Colonic mucosa (tissue), 4 donors: Measurements from ENCODE around the gene PRKN. TPM values are rescaled to one million over a fixed set of nuclear protein-coding genes. Genes with fewer than 3 reads are reported as not detected.

ENCODE experiments used
- DNase-seq: peaks from one replicate; pipeline ENCODE4 v3.0.0-alpha.2; 2020
- H3K27ac ChIP-seq: fragments of 200-600 bp; one replicate; pipeline ENCODE4 v1.8.0; 2021
- H3K27me3 ChIP-seq: fragments of 200-600 bp; one replicate; pipeline ENCODE4 v1.8.0; 2021
- H3K36me3 ChIP-seq: fragments of 200-600 bp; one replicate; pipeline ENCODE4 v1.8.0; 2021
- H3K4me1 ChIP-seq: fragments of 200-600 bp; one replicate; pipeline ENCODE4 v1.8.0; 2021; ENCODE audit warnings: mild to moderate bottlenecking
- H3K4me3 ChIP-seq: fragments of 200-600 bp; one replicate; pipeline ENCODE4 v1.8.0; 2021
- H3K9ac ChIP-seq, 2 donors: one replicate each; pipeline ENCODE4 v1.7.0; 2013; ENCODE audit warnings: control low read depth in 2 of 2, low read depth in 2 of 2, low read length in 2 of 2
- H3K9me3 ChIP-seq: fragments of 200-600 bp; one replicate; pipeline ENCODE4 v1.8.0; 2021
- intact Hi-C: fragments of 100-400 bp; cut with DNase I; formaldehyde crosslinking; loops from one replicate; pipeline ENCODE4 v1.14.1; 2022
- total RNA-seq, 2 donors: library from RNA; stranded (reverse); fragmentation: NEBNext Ultra II Directional in 1 of 2; extraction: Animal tissue kit (Norgen Biotek cat#: 25700) in 1 of 2; gene quantifications; one replicate each; pipeline ENCODE4 v1.2.1, GENCODE V29; 2021
- TF ChIP-seq, protein P1 (sequence below): fragments of 200-600 bp; IDR thresholded peaks from one replicate; pipeline ENCODE4 v1.8.0; 2022; ENCODE audit warnings: antibody characterized with exemption, mild to moderate bottlenecking
- donor health status: healthy.
- donor health status: DM: no; HTN: no; CAD: no.
- donor health status: DM: no; HTN: no; CAD: no.

PRKN gene
- total RNA-seq, 2 donors from 2014 or later = 3.7 to 8.1 TPM

DNA sequence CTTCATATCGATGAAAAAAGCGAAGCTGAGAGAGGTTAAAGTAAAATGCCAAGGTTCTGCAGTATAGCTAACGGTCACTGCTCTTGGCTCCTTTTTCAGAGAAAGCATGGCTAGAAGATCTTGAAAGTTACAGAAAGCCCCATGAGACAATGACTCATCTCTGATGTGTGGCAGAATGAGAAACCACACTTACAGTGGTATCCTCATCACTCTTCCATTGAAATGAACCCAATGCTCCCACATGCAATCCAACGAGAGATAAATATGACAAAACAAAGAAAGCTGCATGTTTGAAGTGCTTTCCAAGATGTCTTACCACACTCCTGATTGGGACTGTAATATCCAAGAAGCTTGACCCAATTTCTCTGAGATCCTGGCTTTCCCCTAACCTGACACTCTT lies 694.9 kb downstream of the PRKN start:
- Histone ChIP-seq H3K4me3 (no peak overlapping the region), H3K9me3 (no peaks in the 10 kb centered on the region), H3K27me3 (no peaks in the 10 kb centered on the region), H3K27ac (no peak overlapping the region), H3K4me1 (no peaks in the 10 kb centered on the region), H3K36me3 (no peaks in the 10 kb centered on the region), H3K9ac (no peak overlapping the region)
- intact Hi-C loops = no loop called here
- TF ChIP-seq, protein P1, sequence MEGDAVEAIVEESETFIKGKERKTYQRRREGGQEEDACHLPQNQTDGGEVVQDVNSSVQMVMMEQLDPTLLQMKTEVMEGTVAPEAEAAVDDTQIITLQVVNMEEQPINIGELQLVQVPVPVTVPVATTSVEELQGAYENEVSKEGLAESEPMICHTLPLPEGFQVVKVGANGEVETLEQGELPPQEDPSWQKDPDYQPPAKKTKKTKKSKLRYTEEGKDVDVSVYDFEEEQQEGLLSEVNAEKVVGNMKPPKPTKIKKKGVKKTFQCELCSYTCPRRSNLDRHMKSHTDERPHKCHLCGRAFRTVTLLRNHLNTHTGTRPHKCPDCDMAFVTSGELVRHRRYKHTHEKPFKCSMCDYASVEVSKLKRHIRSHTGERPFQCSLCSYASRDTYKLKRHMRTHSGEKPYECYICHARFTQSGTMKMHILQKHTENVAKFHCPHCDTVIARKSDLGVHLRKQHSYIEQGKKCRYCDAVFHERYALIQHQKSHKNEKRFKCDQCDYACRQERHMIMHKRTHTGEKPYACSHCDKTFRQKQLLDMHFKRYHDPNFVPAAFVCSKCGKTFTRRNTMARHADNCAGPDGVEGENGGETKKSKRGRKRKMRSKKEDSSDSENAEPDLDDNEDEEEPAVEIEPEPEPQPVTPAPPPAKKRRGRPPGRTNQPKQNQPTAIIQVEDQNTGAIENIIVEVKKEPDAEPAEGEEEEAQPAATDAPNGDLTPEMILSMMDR = no peak
- no peak for DNase-seq

DNA sequence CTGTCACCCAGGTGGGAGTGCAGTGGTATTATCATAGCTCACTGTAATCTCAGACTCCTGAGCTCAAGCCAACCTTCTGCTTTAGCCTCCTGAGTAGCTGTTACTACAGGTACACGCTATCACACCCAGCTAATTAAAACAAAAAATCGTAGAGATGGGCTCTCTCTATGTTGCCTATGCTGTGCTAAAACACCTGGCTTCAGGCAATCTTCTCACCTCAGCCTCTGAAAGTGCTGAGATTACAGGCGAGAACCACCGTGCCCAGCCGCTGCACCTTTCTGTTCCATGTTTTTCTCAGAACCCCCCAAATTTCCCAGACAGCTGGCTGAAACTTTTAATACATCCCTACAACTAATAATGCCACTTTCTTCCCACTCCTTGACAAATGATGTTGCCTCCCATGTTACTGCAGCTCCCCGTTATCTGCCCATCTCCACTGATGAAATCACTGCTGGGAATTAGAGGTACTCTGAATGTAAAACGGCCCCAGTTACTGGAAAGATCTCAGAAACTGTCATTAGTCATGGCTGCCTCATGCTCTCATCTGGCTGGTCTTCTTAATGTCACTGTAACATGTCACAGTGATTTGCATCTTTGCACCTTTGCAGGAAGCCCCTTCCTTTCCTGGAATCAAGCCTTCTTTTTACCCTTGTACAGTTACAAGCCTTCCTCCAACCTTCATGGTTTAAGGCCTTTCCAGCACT lies 697.5 kb downstream of the PRKN start:
- Histone ChIP-seq H3K9me3 (no peaks in the 10 kb centered on the region), H3K4me3 (no peak overlapping the region), H3K36me3 (no peaks in the 10 kb centered on the region), H3K27ac (no peak overlapping the region), H3K27me3 (no peaks in the 10 kb centered on the region), H3K4me1 (no peaks in the 10 kb centered on the region), H3K9ac (no peak overlapping the region)
- TF ChIP-seq, protein P1 = no peak
- no peak for DNase-seq
- intact Hi-C loops = no loop called here

DNA sequence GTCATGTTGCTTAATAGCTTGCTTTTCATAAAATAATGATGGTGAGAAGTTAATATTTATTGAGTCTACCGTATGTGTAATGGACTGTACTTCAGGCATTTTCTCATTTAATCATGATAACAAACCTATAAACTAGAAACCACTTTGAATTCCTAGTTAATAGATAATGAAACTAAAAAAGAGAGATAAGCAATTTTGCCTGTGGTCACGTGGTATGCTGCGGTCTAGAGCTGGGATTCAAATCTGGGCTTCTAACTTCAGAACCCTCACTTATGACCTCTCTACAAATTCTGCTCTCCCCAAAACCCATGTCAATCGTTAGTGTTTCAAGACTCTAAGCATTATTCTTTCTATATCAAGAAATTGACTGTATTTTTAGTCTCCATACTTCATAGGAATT lies 700.7 kb downstream of the PRKN start:
- no peaks in the 10 kb centered on the region for H3K9me3 ChIP-seq
- H3K4me1 ChIP-seq = no peaks in the 10 kb centered on the region
- no peak overlapping the region for H3K27ac ChIP-seq
- H3K4me3 ChIP-seq = no peak overlapping the region
- H3K36me3 ChIP-seq = no peaks in the 10 kb centered on the region
- H3K9ac ChIP-seq = no peak overlapping the region
- no peak for DNase-seq
- intact Hi-C loops = no loop called here
- TF ChIP-seq, protein P1 = no peak
- no peaks in the 10 kb centered on the region for H3K27me3 ChIP-seq

DNA sequence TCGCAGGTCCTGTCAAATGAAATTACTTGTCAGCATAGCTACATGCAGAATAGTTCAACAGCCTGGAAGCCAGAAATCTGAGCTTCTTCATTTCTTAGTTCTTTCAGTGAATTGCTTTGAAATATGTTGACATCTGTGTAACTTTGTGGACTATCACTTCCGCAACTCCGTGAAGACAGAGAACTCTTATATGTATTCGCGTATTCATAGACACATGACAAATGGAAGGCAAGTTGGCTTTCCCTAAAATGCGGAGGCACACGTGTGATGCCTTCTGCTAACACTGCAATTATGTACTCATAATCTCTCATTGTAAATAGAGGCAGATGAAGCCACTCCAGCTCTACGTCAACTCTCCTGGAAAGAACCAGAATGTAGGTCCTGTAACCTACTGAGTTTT lies 701.5 kb downstream of the PRKN start:
- H3K36me3 ChIP-seq = no peaks in the 10 kb centered on the region
- H3K4me3 ChIP-seq = no peak overlapping the region
- H3K4me1 ChIP-seq = no peaks in the 10 kb centered on the region
- DNase-seq = no peak
- TF ChIP-seq, protein P1 = no peak
- H3K27me3 ChIP-seq = no peaks in the 10 kb centered on the region
- no peak overlapping the region for H3K27ac ChIP-seq
- intact Hi-C loops = no loop called here
- H3K9ac ChIP-seq = no peak overlapping the region
- H3K9me3 ChIP-seq = no peaks in the 10 kb centered on the region

DNA sequence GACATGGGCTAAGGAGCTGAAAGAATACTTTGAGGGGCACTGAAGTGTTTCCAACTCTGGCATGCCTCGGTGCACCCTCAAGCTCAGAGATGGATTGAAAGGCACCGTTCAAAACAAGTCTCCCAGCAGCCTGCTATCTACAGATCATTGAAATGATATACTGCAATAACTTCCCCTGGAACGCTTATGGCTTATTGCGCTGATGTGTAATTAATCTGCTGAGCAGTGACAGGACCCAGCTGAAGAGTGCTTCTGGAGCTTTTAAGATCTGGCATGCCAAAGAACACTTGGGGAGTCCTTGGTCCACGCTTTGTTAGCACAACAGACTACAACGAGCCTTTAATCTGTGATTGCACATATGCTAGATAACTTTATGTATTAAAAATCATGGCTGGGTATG lies 708.2 kb downstream of the PRKN start:
- DNase-seq = no peak
- Histone ChIP-seq H3K27ac (no peak overlapping the region), H3K4me3 (no peak overlapping the region), H3K9ac (no peak overlapping the region), H3K9me3 (no peaks in the 10 kb centered on the region), H3K4me1 (no peaks in the 10 kb centered on the region), H3K27me3 (no peaks in the 10 kb centered on the region), H3K36me3 (no peaks in the 10 kb centered on the region)
- intact Hi-C loops = no loop called here
- TF ChIP-seq, protein P1 = no peak
